Mammary epithelial cell (primary cell): ENCODE results near the gene MAPK1.
"Not testable (repeated sequence)": the region's sequence is repeated elsewhere in the genome, so short reads cannot be mapped to it uniquely, and the experiment has no call there.

ENCODE experiments used
- CTCF ChIP-seq, 2 donors: IDR thresholded peaks in 1 of 2; conservative IDR thresholded peaks in 1 of 2; 2 replicates each; pipeline ENCODE4 v1.5.1; 2011 to 2012; ENCODE audit warnings: inconsistent platforms in 2 of 2, low read length in 2 of 2, mild to moderate bottlenecking in 2 of 2, control low read depth in 1 of 2, low read depth in 1 of 2; ENCODE audit not compliant: insufficient read depth in 1 of 2; ENCODE audit errors: extremely low read depth in 1 of 2
- EZH2 ChIP-seq: IDR thresholded peaks from 2 replicates; pipeline ENCODE4 v1.6.1; 2012; ENCODE audit warnings: low read length, inconsistent platforms, borderline replicate concordance

- TF ChIP-seq CTCF (conservative IDR thresholded peaks at IDR 0.05 in 1 of 2, IDR thresholded peaks at IDR 0.05 in 1 of 2; ENCODE audit: extremely low read depth in 1 of 2, insufficient read depth in 1 of 2, low read depth in 1 of 2, low read length in 2 of 2); EZH2: not testable (repeated sequence)
Measured at GRCh38 chr22:21790849-21791610, 76.4 kb downstream of the MAPK1 start.
